HG02884 (cell line): ENCODE results near the gene LIN7A.

Experiments
- ATAC-seq: cut with Tn5 transposase; IDR thresholded peaks from one replicate; pipeline ENCODE4 v1.9.1; 2021; ENCODE audit warnings: mild to moderate bottlenecking, moderate library complexity; ENCODE audit not compliant: unreplicated experiment

Gene LIN7A, protein sequence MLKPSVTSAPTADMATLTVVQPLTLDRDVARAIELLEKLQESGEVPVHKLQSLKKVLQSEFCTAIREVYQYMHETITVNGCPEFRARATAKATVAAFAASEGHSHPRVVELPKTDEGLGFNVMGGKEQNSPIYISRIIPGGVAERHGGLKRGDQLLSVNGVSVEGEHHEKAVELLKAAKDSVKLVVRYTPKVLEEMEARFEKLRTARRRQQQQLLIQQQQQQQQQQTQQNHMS

DNA sequence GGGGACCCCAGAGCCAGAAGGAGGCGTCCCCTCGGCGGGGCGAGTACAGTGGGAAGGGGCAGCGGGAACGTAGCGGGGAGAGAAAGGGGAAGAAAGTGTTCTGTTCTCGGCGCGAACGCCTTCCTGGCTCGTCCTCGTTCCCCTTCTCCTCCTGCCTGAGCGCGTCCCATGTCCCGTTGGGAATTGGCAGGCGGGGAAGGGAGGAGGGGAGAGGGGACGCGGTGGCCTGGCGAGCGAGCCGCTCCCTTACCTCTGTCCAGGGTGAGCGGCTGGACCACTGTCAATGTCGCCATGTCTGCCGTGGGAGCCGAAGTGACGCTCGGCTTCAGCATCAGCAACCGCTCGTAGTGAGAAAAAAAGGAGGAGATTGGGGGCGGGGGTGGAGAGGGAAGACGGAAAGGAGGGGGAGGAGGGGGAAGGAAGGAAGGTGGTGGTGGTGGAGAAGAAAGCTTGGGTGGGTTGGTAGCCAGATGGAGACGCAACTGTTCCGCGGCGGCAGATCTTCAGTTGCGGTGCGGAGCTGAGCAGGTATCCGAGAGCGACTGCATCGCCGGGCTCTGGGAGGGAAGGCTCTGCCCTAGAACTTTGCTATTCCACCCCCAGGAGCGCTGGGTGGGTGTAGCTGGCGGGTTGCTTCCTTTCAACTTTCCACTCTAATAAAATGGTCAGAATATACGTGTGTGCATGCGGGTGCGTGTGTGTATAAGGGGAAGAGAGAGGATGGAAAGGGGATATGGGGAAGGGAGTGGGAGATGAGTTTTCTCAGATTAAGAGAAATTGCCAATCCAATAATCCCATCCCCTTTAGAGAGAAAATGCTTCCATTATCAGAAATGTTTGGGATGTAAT, at the start of gene LIN7A:
TSS of gene LIN7A (minus strand) at position 544 of the 848 bp plus-strand sequence. CDS start at position 332, 212 bp downstream.
- ATAC-seq = peak; percentile 23

DNA sequence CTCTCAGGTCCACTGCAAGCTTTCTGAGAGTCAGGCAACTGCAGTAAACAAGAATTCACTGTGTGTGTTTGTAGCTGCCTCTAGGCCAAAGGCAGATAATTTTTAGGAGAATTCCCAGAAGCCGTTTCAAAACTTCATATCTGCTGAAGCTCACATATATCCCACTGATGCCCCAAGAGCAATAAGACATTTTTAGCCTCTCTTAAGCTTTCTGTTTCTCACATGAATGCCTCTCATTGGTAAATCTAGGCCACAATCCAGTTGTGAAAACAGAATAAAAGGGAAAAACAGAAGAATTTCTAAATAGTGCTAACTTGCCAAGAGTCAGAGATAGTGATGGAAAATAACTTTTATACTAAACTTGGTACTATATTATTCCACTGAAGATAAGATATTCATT, 48.5 kb upstream of the LIN7A start:
- ATAC-seq = no peak

DNA sequence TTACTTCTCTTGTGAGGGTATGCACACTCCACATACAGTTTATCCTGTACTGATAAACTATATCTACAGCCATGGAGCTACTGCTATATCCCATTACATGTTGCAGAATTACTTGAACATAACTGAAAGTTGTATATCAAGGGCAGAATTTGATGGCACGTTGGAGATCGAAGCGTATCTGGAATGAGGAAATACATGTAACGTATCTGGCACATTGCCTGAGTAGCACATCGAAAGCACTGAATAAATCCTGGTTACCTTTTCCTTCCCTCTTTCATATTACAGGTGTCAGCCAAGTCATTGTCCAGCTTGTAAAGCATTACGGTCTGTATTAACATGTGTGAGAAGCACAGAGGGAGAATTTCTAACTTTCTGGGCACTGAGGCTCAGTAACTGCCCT, 42.1 kb upstream of the LIN7A start:
- no peak for ATAC-seq

DNA sequence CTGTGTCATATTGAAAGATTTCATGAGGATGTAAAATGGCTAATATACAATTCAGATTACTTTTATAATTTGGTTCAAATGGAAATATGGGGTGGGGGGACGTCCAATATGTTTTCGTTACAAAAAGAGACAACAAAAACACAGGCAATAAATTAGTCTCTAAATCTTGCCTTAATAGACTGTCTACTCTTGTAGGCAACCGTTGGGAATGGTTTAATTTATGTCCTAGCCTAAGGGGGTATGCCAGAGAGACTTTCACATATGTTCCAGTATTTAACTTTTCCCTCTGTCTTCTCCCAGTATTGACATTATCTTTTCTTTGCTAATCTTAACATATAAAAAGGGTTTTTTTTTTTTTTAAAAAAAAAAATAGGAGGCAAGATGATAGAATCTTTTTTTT, 41.5 kb upstream of the LIN7A start:
- no peak for ATAC-seq

DNA sequence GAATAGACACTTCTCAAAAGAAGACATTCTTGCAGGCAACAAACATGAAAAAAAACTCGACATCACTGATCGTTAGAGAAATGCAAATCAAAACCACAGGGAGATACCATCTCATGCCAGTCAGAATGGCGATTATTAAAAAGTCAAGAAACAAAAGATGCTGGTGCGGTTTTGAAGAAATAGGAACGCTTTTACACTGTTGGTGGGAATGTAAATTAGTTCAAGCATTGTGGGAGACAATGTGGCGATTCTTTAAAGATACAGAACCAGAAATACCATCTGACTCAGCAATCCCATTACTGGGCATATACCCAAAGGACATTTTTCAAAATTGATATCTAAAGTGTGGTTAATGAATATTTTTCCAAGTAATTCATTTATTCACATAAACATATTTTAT, 39.6 kb upstream of the LIN7A start:
- ATAC-seq = no peak

GRCh38 chr12:80968326-80968725, 30.6 kb upstream of the LIN7A start:
- ATAC-seq = no peak

- no peak for ATAC-seq
These were observed 29.8 kb upstream of the LIN7A start for GRCh38 chr12:80967565-80967964.

DNA sequence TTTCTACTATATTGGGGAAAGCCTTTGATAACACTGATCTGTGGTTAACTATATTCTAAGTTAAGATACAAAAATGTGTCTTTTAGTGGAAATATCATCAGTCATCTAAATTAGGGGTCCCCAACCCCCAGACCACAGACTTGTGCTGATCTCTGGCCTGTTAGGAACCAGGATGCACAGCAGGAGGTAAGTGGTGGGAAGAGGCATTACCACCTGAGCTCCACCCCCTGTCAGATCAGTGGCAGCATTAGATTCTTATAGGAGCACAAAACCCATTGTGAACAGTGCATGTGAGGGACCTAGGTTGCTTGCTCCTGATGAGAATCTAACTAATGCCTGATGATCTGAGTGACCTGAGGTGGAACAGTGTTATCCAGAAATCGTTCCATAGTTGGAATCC, 28.3 kb upstream of the LIN7A start:
- no peak for ATAC-seq

- no peak for ATAC-seq
These were observed 20.4 kb upstream of the LIN7A start for GRCh38 chr12:80958162-80958561.

DNA sequence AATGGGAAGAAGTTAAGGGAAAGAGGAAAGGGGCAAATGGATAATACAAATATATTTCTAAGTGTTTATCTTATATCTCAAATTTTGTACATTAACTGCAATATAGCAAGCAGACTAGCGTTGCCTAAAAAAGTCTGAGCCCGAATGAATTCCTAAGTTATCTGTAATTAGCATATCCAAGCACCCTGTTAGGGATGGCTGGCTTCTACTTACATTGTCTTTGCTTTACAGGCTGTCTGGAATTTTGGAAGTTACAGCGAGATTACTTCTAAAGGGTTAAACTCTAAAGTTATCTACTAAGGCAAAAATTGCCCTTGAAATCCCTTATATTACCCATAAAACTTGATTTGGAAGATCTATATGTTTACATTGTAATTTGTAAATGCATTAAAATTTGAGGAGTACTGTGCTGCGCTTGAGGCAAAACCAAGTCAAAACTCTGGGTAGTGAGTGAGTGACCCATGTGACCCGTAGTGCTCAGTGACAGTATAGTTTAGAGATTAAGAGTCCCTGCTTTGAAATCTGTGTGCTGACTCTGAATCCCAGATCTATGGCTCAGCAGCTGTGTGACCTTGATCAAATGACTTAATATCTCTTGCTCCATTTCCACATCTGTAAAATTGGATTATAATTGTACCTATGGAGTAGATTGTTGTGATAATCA, 17.3 kb upstream of the LIN7A start:
- ATAC-seq = no peak

- ATAC-seq = no peak
These were observed 14.7 kb upstream of the LIN7A start for GRCh38 chr12:80952443-80952842.

GRCh38 chr12:80946591-80946990, 8.9 kb upstream of the LIN7A start:
- ATAC-seq = no peak

- no peak for ATAC-seq
These were observed 5.6 kb upstream of the LIN7A start for GRCh38 chr12:80943338-80943737.

GRCh38 chr12:80941916-80942315, 4.2 kb upstream of the LIN7A start:
- no peak for ATAC-seq

DNA sequence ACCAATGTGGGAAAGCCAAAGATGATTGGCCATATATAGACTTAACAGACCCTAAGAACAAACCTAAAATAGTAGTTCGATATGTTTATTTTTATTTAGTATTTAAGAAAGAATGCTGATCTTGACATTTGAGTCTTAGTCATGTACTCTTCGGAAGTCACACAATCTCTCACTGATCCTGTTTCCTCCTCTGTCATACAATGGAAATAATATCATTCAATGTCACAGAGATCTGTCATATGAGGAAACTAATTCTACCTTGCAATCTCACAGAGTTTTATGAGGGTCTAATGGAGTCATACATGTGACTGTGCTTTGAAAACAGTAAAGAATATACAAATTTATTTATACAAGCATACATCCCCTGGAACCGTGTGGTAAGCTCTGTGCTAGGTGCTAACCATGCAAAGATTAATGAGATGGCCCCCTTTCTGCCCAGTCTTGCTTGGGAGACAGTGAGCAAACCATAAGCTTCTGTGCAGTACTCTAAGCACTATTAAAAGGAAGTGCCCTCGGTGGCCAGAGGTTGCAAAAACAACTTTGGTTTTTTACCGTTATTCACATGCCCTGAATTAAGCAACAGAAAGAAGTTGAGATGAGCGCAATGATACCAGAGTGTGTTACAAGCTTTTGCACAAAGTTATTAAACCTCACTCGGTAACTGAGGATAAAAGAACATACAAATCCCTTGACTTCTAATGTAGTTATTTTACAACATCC, 1.7 kb upstream of the LIN7A start:
- no peak for ATAC-seq

GRCh38 chr12:80938397-80938796, 663 bp upstream of the LIN7A start:
- ATAC-seq = no peak

- ATAC-seq = peak; percentile 50
These were observed 918 bp downstream of the LIN7A start for GRCh38 chr12:80936642-80937390.

- ATAC-seq = peak; percentile 1
These were observed 1.4 kb downstream of the LIN7A start for GRCh38 chr12:80936353-80936641.

DNA sequence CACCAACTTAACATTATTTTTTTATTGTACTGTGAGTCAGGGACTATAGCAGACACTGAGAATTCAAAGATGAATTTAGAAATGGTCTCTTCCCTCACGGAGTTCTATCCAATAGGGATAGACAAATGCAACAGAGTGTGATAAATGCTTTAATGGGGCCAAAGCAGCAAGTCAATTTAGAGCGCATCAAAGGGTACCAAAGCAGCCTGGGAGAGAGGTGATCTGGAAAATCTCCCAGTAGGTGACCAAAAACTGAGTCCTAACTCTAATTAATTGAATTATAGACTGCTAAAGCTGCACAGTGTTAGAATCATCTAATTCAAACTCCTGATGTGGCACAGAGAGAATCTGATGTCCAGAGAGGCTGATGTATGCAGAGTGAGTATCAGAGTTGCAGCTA, 2.6 kb downstream of the LIN7A start:
- no peak for ATAC-seq

DNA sequence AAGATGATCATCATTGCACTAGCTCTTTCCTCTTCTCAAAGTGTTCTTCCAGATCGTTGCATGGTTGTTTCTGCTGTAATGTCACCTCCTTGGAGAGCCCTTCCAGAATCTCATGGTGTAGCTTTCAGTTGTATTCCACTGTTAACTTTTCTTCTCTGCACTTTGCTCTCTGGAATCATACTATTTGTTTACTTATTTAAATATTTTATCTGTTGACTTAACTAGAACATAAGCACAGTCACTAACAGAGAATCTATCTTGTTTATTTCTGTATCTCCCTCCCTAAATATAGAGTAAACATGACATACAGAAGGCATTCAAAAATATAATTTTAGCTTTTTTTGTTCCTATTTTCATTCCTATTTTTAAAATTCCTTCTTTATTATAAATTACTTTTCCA, 11.8 kb downstream of the LIN7A start:
- ATAC-seq = no peak

DNA sequence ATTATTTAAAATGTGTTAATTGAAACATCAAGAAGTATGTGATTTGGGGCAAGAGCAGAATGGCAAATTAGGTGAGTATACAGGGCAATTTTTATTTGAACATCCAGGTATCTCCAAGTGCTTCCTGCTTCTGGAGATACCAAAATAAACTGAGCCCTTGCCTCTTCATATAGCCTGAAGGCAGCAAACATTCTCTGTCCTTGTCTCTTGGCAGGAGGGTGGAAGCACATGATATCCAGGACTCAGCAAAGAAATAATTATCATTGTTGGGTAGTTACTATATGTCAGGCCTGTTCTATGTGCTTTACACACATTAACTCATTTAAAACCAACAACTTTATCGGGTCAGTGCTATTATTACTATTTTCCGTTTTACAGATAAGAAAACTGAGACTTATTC, 12.5 kb downstream of the LIN7A start:
- ATAC-seq = no peak
